ENCODE data around the gene IL19. TPM values are rescaled to one million over a fixed set of nuclear protein-coding genes. Genes with fewer than 3 reads are reported as not detected.

IL19 gene
- total and polyA plus RNA-seq, 2 donors (not counting 3 experiments of a cell fraction or from before 2014, with no cell fraction given), result not detected

GRCh38 chr1:206754011-206754410, 16.6 kb upstream of the IL19 start:
- Histone ChIP-seq H3K4me3 (replicated peaks in 1 of 3; ENCODE audit: insufficient read depth in 1 of 3, low read depth in 1 of 3, low read length in 3 of 3) (no peak overlapping the region), H2AFZ (ENCODE audit: low read depth, low read length) (no peak overlapping the region), H4K20me1 (replicated peaks; ENCODE audit: control insufficient read depth, extremely low read depth, insufficient read depth, low read length) (no peaks in the 10 kb centered on the region), H3K4me1 (ENCODE audit: control insufficient read depth, extremely low read depth, insufficient read depth, low read length) (no peaks in the 10 kb centered on the region), H3K36me3 (ENCODE audit: control insufficient read depth in 2 of 2, extremely low read depth in 1 of 2, insufficient read depth in 2 of 2, low read length in 2 of 2) (no peaks in the 10 kb centered on the region), H3K9me1 (replicated peaks; ENCODE audit: control insufficient read depth, extremely low read depth, insufficient read depth, low read length) (no peaks in the 10 kb centered on the region), H3K9me3 (replicated peaks; ENCODE audit: control insufficient read depth, insufficient read depth, low read length) (no peaks in the 10 kb centered on the region), H3K79me2 (ENCODE audit: control insufficient read depth, insufficient read depth, low read length) (no peaks in the 10 kb centered on the region), H3K4me2 (ENCODE audit: insufficient read depth, low read length) (no peak overlapping the region), H3K9ac (replicated peaks; ENCODE audit: extremely low read depth, insufficient read depth, low read length) (no peak overlapping the region), H3K27ac (ENCODE audit: insufficient read depth, low read depth, low read length) (no peak overlapping the region), H3K27me3 (ENCODE audit: control insufficient read depth in 2 of 2, insufficient read depth in 2 of 2, low read length in 2 of 2) (peaks cover 6 to 13% of the 10 kb centered on the region in 2 experiments)
- DNase-seq (ENCODE audit: low read depth, low spot score) (no peak), FAIRE-seq (no peak)
- ChIA-PET POLR2A (no interaction called here), CTCF (no interaction called here)
- dilution Hi-C loops (cut with MboI; ENCODE audit: extremely low pct_ligation_motif_present, low sequenced_read_pairs), result no loop called here
- intact Hi-C loops (cut with micrococcal nuclease), result no loop called here
- TF ChIP-seq GATA2 (IDR thresholded peaks at IDR 0.05; ENCODE audit: insufficient read depth, insufficient read length, low read depth, low read length) (no peak), POLR2AphosphoS5 (IDR thresholded peaks at IDR 0.05; ENCODE audit: insufficient read depth, low read depth, low read length) (no peak), FOS (IDR thresholded peaks at IDR 0.05; ENCODE audit: borderline replicate concordance, insufficient read depth, low read length) (no peak), POLR2A (IDR thresholded peaks at IDR 0.05; ENCODE audit: low read depth, low read length) (no peak), JUN (IDR thresholded peaks at IDR 0.05; ENCODE audit: borderline replicate concordance, insufficient read depth, insufficient read length, low read depth) (no peak), MAX (IDR thresholded peaks at IDR 0.05; ENCODE audit: insufficient read depth, insufficient read length) (no peak), MYC (IDR thresholded peaks at IDR 0.05; ENCODE audit: low read depth, low read length) (no peak), EZH2 (IDR thresholded peaks at IDR 0.05; ENCODE audit: borderline replicate concordance, low read depth, low read length, severe bottlenecking) (no peak), CTCF (IDR thresholded peaks at IDR 0.05; ENCODE audit: extremely low read depth in 1 of 2, insufficient read depth in 1 of 2, low read depth in 1 of 2, low read length in 2 of 2) (no peak)
- no TSS peak for BruUV-seq (replicated peaks)

Measured in endothelial cell of umbilical vein (primary cell).